NT2/D1 (cell line): ENCODE data around the gene IQSEC1.

Experiments
- SUZ12 ChIP-seq: IDR thresholded peaks from 2 replicates; pipeline ENCODE4 v1.6.1; 2011; ENCODE audit not compliant: insufficient read length, insufficient read depth; ENCODE audit errors: extremely low read depth
- YY1 ChIP-seq: IDR thresholded peaks from 2 replicates; pipeline ENCODE4 v1.6.1; 2011; ENCODE audit not compliant: insufficient read length, insufficient read depth
- ZNF274 ChIP-seq: IDR thresholded peaks from 2 replicates; pipeline ENCODE4 v1.6.1; 2011; ENCODE audit warnings: mild to moderate bottlenecking, low read depth, low read length

- TF ChIP-seq YY1: no peak
- no peak for TF ChIP-seq ZNF274
- TF ChIP-seq SUZ12: no peak
Observed at GRCh38 chr3:13025778-13026518, 47.3 kb downstream of the IQSEC1 start.
